Subcutaneous abdominal adipose tissue (tissue), 5 donors: ENCODE measurements around the gene METAP1D.

Source experiments
- H3K27ac ChIP-seq: one replicate; pipeline ENCODE4 v1.7.0; 2013; ENCODE audit warnings: low read depth, mild to moderate bottlenecking, inconsistent platforms, low read length, moderate library complexity
- H3K27me3 ChIP-seq, 5 donors: one replicate each; pipeline ENCODE4 v1.7.0; 2013; ENCODE audit warnings: low read length in 5 of 5, inconsistent platforms in 1 of 5; ENCODE audit not compliant: control insufficient read depth in 5 of 5, insufficient read depth in 4 of 5
- H3K36me3 ChIP-seq, 5 donors: one replicate each; pipeline ENCODE4 v1.7.0; 2013; ENCODE audit warnings: low read length in 5 of 5; ENCODE audit not compliant: control insufficient read depth in 5 of 5, insufficient read depth in 5 of 5
- H3K4me1 ChIP-seq, 5 donors: one replicate each; pipeline ENCODE4 v1.7.0; 2013; ENCODE audit warnings: low read length in 5 of 5, mild to moderate bottlenecking in 3 of 5, moderate library complexity in 1 of 5; ENCODE audit not compliant: control insufficient read depth in 5 of 5, insufficient read depth in 5 of 5
- H3K4me3 ChIP-seq, 5 donors: one replicate each; pipeline ENCODE4 v1.7.0; 2013; ENCODE audit warnings: low read length in 5 of 5, low read depth in 1 of 5
- H3K9ac ChIP-seq, 5 donors: one replicate each; pipeline ENCODE4 v1.7.0; 2013; ENCODE audit warnings: low read length in 5 of 5, mild to moderate bottlenecking in 4 of 5, moderate library complexity in 3 of 5
- H3K9me3 ChIP-seq, 5 donors: one replicate each; pipeline ENCODE4 v1.7.0; 2013; ENCODE audit warnings: low read length in 5 of 5; ENCODE audit not compliant: control insufficient read depth in 5 of 5
- donor health status: healthy.
- donor health status: healthy.
- donor health status: healthy.
- donor health status: healthy.
- donor health status: healthy.

Gene METAP1D

GRCh38 chr2:172083628-172084394 lies 84.1 kb downstream of the METAP1D start:
- Histone ChIP-seq H3K9me3 (peaks cover 0 to 8% (median 0%) of the 10 kb centered on the region in 5 donors), H3K36me3 (no peaks in the 10 kb centered on the region), H3K4me3 (peak overlapping the region in 3 of 5 donors; percentile 56 to 70 (median 66)), H3K27ac (no peak overlapping the region), H3K27me3 (peaks cover 76 to 90% (median 89%) of the 10 kb centered on the region in 5 donors), H3K4me1 (peaks cover 1 to 58% (median 46%) of the 10 kb centered on the region in 5 donors), H3K9ac (no peak overlapping the region)

DNA sequence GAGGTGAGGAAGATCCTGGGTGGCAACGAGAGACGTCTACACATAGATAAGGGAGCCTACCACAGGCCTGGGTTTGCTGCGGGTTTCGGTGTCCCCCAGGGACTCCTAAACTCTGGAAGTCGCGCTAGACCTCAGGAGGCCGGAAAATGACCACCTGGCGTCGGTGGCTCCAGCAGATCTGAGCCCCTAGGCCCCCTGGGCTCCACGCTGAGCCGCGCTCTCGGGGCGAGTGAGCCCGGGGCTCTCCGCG lies 84.6 kb downstream of the METAP1D start:
- Histone ChIP-seq H3K4me1 (peaks cover 1 to 58% (median 46%) of the 10 kb centered on the region in 5 donors), H3K4me3 (peak overlapping the region in 4 of 5 donors; percentile 53 to 70 (median 61))

GRCh38 chr2:172084645-172085459 lies 85.1 kb downstream of the METAP1D start:
- Histone ChIP-seq H3K4me1 (peaks cover 1 to 58% (median 46%) of the 10 kb centered on the region in 5 donors), H3K9me3 (peaks cover 0 to 8% (median 0%) of the 10 kb centered on the region in 5 donors), H3K36me3 (no peaks in the 10 kb centered on the region), H3K27ac (no peak overlapping the region), H3K9ac (peak overlapping the region in 1 of 5 donors; percentile 47), H3K27me3 (peaks cover 87 to 99% (median 96%) of the 10 kb centered on the region in 5 donors), H3K4me3 (peak overlapping the region; percentile 48 to 70 (median 56))

More for the DNA sequence above, 84.6 kb downstream of the METAP1D start:
- no peak overlapping the region for H3K9ac ChIP-seq
- H3K27me3 ChIP-seq: peaks cover 81 to 95% (median 91%) of the 10 kb centered on the region in 5 donors
- H3K36me3 ChIP-seq: no peaks in the 10 kb centered on the region
- peaks cover 0 to 8% (median 0%) of the 10 kb centered on the region in 5 donors for H3K9me3 ChIP-seq
- no peak overlapping the region for H3K27ac ChIP-seq

DNA sequence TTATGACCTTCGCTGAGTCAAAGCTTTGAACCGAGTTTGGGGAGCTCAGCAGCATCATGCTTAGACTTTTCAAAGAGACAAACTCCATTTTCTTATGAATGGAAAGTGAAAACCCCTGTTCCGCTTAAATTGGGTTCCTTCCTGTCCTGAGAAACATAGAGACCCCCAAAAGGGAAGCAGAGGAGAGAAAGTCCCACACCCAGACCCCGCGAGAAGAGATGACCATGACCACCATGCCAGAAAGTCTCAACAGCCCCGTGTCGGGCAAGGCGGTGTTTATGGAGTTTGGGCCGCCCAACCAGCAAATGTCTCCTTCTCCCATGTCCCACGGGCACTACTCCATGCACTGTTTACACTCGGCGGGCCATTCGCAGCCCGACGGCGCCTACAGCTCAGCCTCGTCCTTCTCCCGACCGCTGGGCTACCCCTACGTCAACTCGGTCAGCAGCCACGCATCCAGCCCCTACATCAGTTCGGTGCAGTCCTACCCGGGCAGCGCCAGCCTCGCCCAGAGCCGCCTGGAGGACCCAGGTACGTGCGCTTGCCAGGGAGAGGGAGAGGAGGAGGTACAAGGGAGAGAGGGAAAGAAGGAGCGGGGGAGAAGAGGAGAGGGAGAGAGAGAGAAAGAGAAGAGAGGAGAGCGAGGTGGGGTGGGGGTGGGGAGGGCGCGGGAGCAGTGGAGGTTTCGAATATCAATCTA lies 85.9 kb downstream of the METAP1D start, which contains the start of gene DLX1:
Gene DLX1 (plus strand): TSS at position 48 of the 700 bp plus-strand sequence. CDS start 171 bp downstream, at position 219.
- no peak within 1 kb of the TSS for H3K27ac ChIP-seq
- H3K36me3 ChIP-seq: no peaks in the 10 kb centered on the region
- H3K4me3 ChIP-seq: peak within 1 kb of the TSS; percentile 48 to 70 (median 56)
- H3K9me3 ChIP-seq: peaks cover 0 to 8% (median 0%) of the 10 kb centered on the region in 5 donors
- peaks cover 1 to 58% (median 46%) of the 10 kb centered on the region in 5 donors for H3K4me1 ChIP-seq
- peak within 1 kb of the TSS in 1 of 5 donors; percentile 47 for H3K9ac ChIP-seq
- peaks cover 94 to 99% (median 96%) of the 10 kb centered on the region in 5 donors for H3K27me3 ChIP-seq

GRCh38 chr2:172086241-172087206 lies 86.8 kb downstream of the METAP1D start:
- Histone ChIP-seq H3K27me3 (peaks cover 93 to 98% (median 95%) of the 10 kb centered on the region in 5 donors), H3K36me3 (no peaks in the 10 kb centered on the region), H3K4me3 (peak overlapping the region in 2 of 5 donors; percentile 22 to 56), H3K9me3 (peaks cover 0 to 8% (median 2%) of the 10 kb centered on the region in 5 donors), H3K4me1 (peaks cover 1 to 55% (median 46%) of the 10 kb centered on the region in 5 donors), H3K27ac (no peak overlapping the region), H3K9ac (no peak overlapping the region)

DNA sequence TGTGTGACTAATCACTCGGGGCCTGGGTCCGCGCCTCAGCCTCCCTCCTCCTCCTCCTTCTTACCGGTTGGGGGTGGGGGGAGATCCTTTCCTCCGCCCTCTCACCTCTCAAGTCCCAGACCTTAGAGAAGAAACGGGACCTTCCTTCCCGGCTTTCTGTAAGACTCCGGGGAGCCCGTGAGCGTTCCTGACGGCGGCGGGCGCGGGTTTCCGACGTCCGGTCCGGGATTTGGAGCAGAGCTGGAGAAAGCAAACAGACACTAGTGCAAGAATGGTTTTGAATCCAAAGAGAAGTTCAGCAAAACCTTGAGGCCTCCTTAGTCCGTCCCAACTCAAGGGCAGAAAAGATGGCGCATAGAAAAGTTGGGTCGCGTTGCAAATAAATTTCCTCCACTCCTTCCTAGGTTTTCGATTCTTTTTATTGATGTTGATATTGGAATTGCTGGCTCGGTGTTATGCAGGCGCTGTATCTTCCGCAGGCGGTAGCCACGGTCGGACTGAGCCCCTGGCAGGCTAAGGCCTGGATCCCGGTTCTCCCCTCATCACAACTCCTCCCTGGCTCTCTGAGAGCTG lies 87.5 kb downstream of the METAP1D start:
- H3K27ac ChIP-seq: no peak overlapping the region
- peaks cover 93 to 98% (median 95%) of the 10 kb centered on the region in 5 donors for H3K27me3 ChIP-seq
- peaks cover 0 to 8% (median 2%) of the 10 kb centered on the region in 5 donors for H3K9me3 ChIP-seq
- peaks cover 1 to 54% (median 45%) of the 10 kb centered on the region in 5 donors for H3K4me1 ChIP-seq
- no peak overlapping the region for H3K4me3 ChIP-seq
- no peaks in the 10 kb centered on the region for H3K36me3 ChIP-seq
- no peak overlapping the region for H3K9ac ChIP-seq

- no peak overlapping the region for H3K4me3 ChIP-seq
- H3K27me3 ChIP-seq: peaks cover 92 to 98% (median 95%) of the 10 kb centered on the region in 5 donors
- no peaks in the 10 kb centered on the region for H3K36me3 ChIP-seq
- H3K27ac ChIP-seq: no peak overlapping the region
- no peak overlapping the region for H3K9ac ChIP-seq
- peaks cover 1 to 49% (median 40%) of the 10 kb centered on the region in 5 donors for H3K4me1 ChIP-seq
- H3K9me3 ChIP-seq: peaks cover 0 to 8% (median 2%) of the 10 kb centered on the region in 5 donors
Measured at GRCh38 chr2:172087780-172088244, 88.1 kb downstream of the METAP1D start.

DNA sequence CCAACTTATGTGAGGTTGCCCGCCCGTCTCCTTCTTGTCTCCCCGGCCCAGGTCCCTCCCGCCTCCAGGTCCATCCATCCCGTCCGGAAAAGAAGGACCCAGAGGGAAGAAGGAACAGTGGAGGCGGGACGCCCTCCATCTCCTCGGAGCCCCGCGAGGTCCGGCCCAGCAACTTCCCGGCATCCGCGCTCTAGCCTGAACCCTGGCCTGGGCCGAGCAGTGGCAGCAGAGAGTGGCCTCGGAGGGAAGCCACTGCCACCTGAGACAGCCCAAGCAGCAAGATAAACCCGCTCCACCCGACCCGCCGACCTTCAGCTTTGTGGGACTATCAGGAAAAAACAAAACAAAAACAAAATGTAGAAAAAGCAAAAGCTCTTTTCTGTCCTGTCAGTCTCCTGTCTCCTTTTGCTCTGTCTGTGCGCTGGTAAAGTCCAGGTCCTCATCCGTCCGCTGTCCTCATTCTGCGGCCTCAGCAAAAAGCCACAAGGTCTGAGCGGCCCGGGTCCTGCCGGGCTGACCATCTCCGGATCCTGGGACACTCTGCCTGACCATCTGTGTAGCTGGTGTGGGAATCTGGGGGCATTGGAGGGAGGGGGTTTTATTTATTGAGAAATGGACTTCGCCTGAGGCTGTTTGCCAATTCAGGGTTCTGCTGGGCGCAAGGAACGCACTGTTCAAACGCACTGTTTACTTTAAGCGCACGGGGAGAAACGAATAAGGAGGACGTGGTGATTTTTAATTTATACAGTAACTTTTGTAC lies 88.7 kb downstream of the METAP1D start:
- Histone ChIP-seq H3K4me1 (peaks cover 1 to 43% (median 35%) of the 10 kb centered on the region in 5 donors), H3K36me3 (no peaks in the 10 kb centered on the region), H3K27ac (no peak overlapping the region), H3K9me3 (peaks cover 0 to 8% (median 2%) of the 10 kb centered on the region in 5 donors), H3K4me3 (no peak overlapping the region), H3K27me3 (peaks cover 91 to 98% (median 95%) of the 10 kb centered on the region in 5 donors), H3K9ac (no peak overlapping the region)
